K562 (cell line): ENCODE results near the gene ARIH1. TPM values are rescaled to one million over a fixed set of nuclear protein-coding genes. Genes with fewer than 3 reads are reported as not detected.

Source experiments
- ATAC-seq: fragments of 200-7000 bp; cut with Tn5 transposase; 3 replicates; pipeline ENCODE4 v1.9.1; 2020; ENCODE audit warnings: moderate library complexity
- BruUV-seq: library from RNA; stranded (reverse); fragments of 400-500 nt; replicated peaks from 2 replicates; lab custom pipeline; 2021; lab: Mats Ljungman, UMichigan
- CTCF ChIA-PET: fragments of 300-600 bp; formaldehyde crosslinking; extraction: SDS; loops from one replicate; lab custom pipeline; 2021; ENCODE audit warnings: low intra/inter-chr PET ratio; lab: Yijun Ruan, JAX
- POLR2A ChIA-PET: fragments of 300-600, 350-650 bp; sonication (Branson Sonifier 250); formaldehyde crosslinking; extraction: SDS; loops from one replicate; lab custom pipeline; 2021; ENCODE audit warnings: antibody characterized with exemption, inconsistent platforms; lab: Yijun Ruan, JAX
- DNase-seq, 4 experiments: peaks; one replicate each; pipeline versions ENCODE4 v3.0.0 to v3.0.0-alpha.2; 2011 to 2018; ENCODE audit warnings: low spot score in 3 of 4, mixed read lengths in 3 of 4; ENCODE audit errors: extremely low read depth in 1 of 4
- FAIRE-seq: peaks from 2 replicates; lab custom pipeline; 2011; peaks lifted over from hg19 to GRCh38; lab: Jason Lieb, UNC
- H2AFZ ChIP-seq: 2 replicates; pipeline ENCODE4 v1.6.0; 2011; ENCODE audit warnings: low read depth, low read length, control low read depth, inconsistent platforms
- H3K27ac ChIP-seq: fragments of 200-600 bp; 3 replicates; pipeline ENCODE4 v1.8.0; 2011; ENCODE audit warnings: low read depth, mild to moderate bottlenecking, control low read depth, inconsistent platforms, low read length, moderate library complexity, mixed read lengths; ENCODE audit errors: extremely low read depth
- H3K27me3 ChIP-seq, 2 experiments: fragments of 300-600 bp in 1 of 2; 2 replicates in 1 of 2; 3 replicates in 1 of 2; pipeline versions ENCODE4 v1.6.0 to v1.8.0; 2011; ENCODE audit warnings: inconsistent platforms in 2 of 2, low read length in 2 of 2, mild to moderate bottlenecking in 1 of 2, mixed read lengths in 1 of 2, moderate library complexity in 1 of 2; ENCODE audit not compliant: control insufficient read depth in 2 of 2, insufficient read depth in 2 of 2
- H3K36me3 ChIP-seq: fragments of 300-600 bp; 3 replicates; pipeline ENCODE4 v1.8.0; 2011; ENCODE audit warnings: mild to moderate bottlenecking, low read length, inconsistent platforms; ENCODE audit not compliant: control insufficient read depth, insufficient read depth
- H3K4me1 ChIP-seq, 2 experiments: fragments of 200-600 bp in 1 of 2; replicated peaks in 1 of 2; 2 replicates in 1 of 2; 3 replicates in 1 of 2; pipeline versions ENCODE4 v1.5.1 to v1.8.0; 2011; ENCODE audit warnings: inconsistent platforms in 2 of 2, low read length in 2 of 2, mild to moderate bottlenecking in 1 of 2, mixed read lengths in 1 of 2, moderate library complexity in 1 of 2; ENCODE audit not compliant: control insufficient read depth in 2 of 2, insufficient read depth in 2 of 2
- H3K4me2 ChIP-seq: 2 replicates; pipeline ENCODE4 v1.6.1; 2011; ENCODE audit warnings: low read length, control low read depth, inconsistent platforms, mixed read lengths; ENCODE audit not compliant: insufficient read depth
- H3K4me3 ChIP-seq: fragments of 200-600 bp; sonication (generic), shearing (Covaris generic); 2 replicates; pipeline ENCODE4 v1.5.1; 2016; ENCODE audit warnings: control low read depth, inconsistent platforms
- H3K79me2 ChIP-seq: fragments of 200-600 bp; 3 replicates; pipeline ENCODE4 v1.8.0; 2011; ENCODE audit warnings: low read length, inconsistent platforms; ENCODE audit not compliant: control insufficient read depth, insufficient read depth
- H3K9ac ChIP-seq, 2 experiments: 2 replicates each; pipeline versions ENCODE4 v1.6.0 to v1.6.1; 2011; ENCODE audit warnings: low read depth in 2 of 2, low read length in 2 of 2, control low read depth in 1 of 2, inconsistent platforms in 1 of 2, mild to moderate bottlenecking in 1 of 2, mixed read lengths in 1 of 2; ENCODE audit not compliant: insufficient read depth in 1 of 2
- H3K9me1 ChIP-seq: one replicate; pipeline ENCODE4 v1.6.0; 2011; ENCODE audit warnings: inconsistent platforms, mild to moderate bottlenecking, low read length, moderate library complexity; ENCODE audit not compliant: control insufficient read depth, insufficient read depth
- H3K9me3 ChIP-seq: replicated peaks from 2 replicates; pipeline ENCODE4 v1.5.1; 2011; ENCODE audit warnings: low read depth, low read length, inconsistent platforms; ENCODE audit not compliant: control insufficient read depth, insufficient read depth
- H4K20me1 ChIP-seq: replicated peaks from 2 replicates; pipeline ENCODE4 v1.6.1; 2011; ENCODE audit warnings: low read length, inconsistent platforms, mixed read lengths; ENCODE audit not compliant: control insufficient read depth, insufficient read depth
- E2F3 ChIP-seq: fragments of 250-450 bp; sonication (Bioruptor Pico); IDR thresholded peaks from 2 replicates; pipeline ENCODE4 v1.4.0; 2020; ENCODE audit warnings: mild to moderate bottlenecking
- EWSR1 ChIP-seq: fragments of 450-650 bp; IDR thresholded peaks from 2 replicates; pipeline ENCODE4 v1.6.1; 2018; ENCODE audit warnings: borderline replicate concordance, mild to moderate bottlenecking, low read depth, moderate library complexity; ENCODE audit not compliant: partially characterized antibody
- NFE2 ChIP-seq: IDR thresholded peaks from 2 replicates; pipeline ENCODE4 v1.6.1; 2014; ENCODE audit warnings: antibody characterized with exemption, low read depth
- PTRF ChIP-seq: fragments of 450-650 bp; IDR thresholded peaks from 2 replicates; pipeline ENCODE4 v1.6.1; 2016; ENCODE audit warnings: mild to moderate bottlenecking, missing genetic modification characterization, missing compliant biosample characterization
- RAD21 ChIP-seq, 2 experiments: fragments of 250-450 bp in 1 of 2; fragments of 450-650 bp in 1 of 2; sonication (Bioruptor Pico) in 1 of 2; formaldehyde crosslinking in 1 of 2; IDR thresholded peaks in 1 of 2; conservative IDR thresholded peaks in 1 of 2; 2 replicates each; pipeline versions ENCODE4 v1.4.0 to v1.8.0; 2020 to 2022; ENCODE audit warnings: mild to moderate bottlenecking in 2 of 2, moderate library complexity in 1 of 2
- RFX5 ChIP-seq: IDR thresholded peaks from 2 replicates; pipeline ENCODE4 v1.6.1; 2011; ENCODE audit warnings: low read depth, mild to moderate bottlenecking, improper control_type of control experiment, low read length
- SMAD4 ChIP-seq: fragments of 250-450 bp; sonication (Bioruptor Pico); conservative IDR thresholded peaks from 2 replicates; pipeline ENCODE4 v1.8.0; 2021; ENCODE audit warnings: inconsistent platforms, mild to moderate bottlenecking, moderate library complexity
- SMC3 ChIP-seq: conservative IDR thresholded peaks from 2 replicates; pipeline ENCODE4 v1.6.1; 2011; ENCODE audit warnings: low read depth, low read length, improper control_type of control experiment; ENCODE audit not compliant: insufficient read depth
- TOE1 ChIP-seq, 2 experiments: fragments of 450-650 bp in 1 of 2; sonication (generic) in 1 of 2; formaldehyde crosslinking in 1 of 2; IDR thresholded peaks; 2 replicates each; pipeline versions ENCODE4 v1.7.1 to v1.8.0; 2016 to 2022; ENCODE audit warnings: borderline replicate concordance in 2 of 2, mild to moderate bottlenecking in 2 of 2, antibody characterized with exemption in 1 of 2, inconsistent platforms in 1 of 2, low read depth in 1 of 2, missing genetic modification reagents in 1 of 2, moderate library complexity in 1 of 2
- WGBS: fragments of 100-300 bp; shearing (Covaris generic); methylation state at CpG from one replicate; pipeline ENCODE4 v1.1.6; 2016; ENCODE audit warnings: low coverage, mixed read lengths; ENCODE audit not compliant: insufficient coverage; ENCODE audit errors: missing lambda C conversion rate; 5-methylcytosine and 5-hydroxymethylcytosine counted together
- in situ Hi-C: fragments of 300-500 bp; cut with MboI; formaldehyde crosslinking; loops from 4 replicates; pipeline ENCODE4 v1.15.0; 2018; ENCODE audit warnings: inconsistent platforms, mixed read lengths
- intact Hi-C: fragments of 100-400 bp; cut with micrococcal nuclease; formaldehyde crosslinking; loops from 2 replicates; pipeline ENCODE4 v1.14.2; 2022
- polyA plus RNA-seq, 8 experiments: library from polyadenylated mRNA; depleted of rRNA in 4 of 8; stranded (reverse) in 5 of 8; unstranded in 3 of 8; fragments of >200 nt; fragmentation: Nextera tagmentation in 2 of 8; fragmentation: Illumina TruSeq in 1 of 8; extraction: Ambion mirVana in 2 of 8; extraction: Trizol in 1 of 8; gene quantifications; 2 replicates each; pipeline versions ENCODE4 v1.2.1 to v1.2.3, GENCODE V29; 2011 to 2014; ENCODE audit warnings: inconsistent platforms in 1 of 8, missing spikeins in 1 of 8
- total RNA-seq, 7 experiments: library from RNA; depleted of rRNA in 6 of 7; stranded (reverse); fragments of >200 nt in 6 of 7; fragmentation: Illumina TruSeq in 2 of 7; extraction: Trizol in 2 of 7; gene quantifications; 2 replicates each; pipeline versions ENCODE4 v1.2.1 to v1.2.3, GENCODE V29; 2011 to 2021; ENCODE audit warnings: low replicate concordance in 1 of 7
- TF ChIP-seq, protein P1 (sequence below), 3 experiments: IDR thresholded peaks in 2 of 3; conservative IDR thresholded peaks in 1 of 3; 2 replicates each; pipeline ENCODE4 v1.5.1; 2011 to 2012; ENCODE audit warnings: low read length in 3 of 3, mild to moderate bottlenecking in 3 of 3, control low read depth in 2 of 3, improper control_type of control experiment in 1 of 3, inconsistent platforms in 1 of 3, low read depth in 1 of 3, mixed read lengths in 1 of 3, moderate library complexity in 1 of 3; ENCODE audit not compliant: insufficient read depth in 2 of 3
- TF ChIP-seq, protein P2 (sequence below): fragments of 250-450 bp; sonication (Bioruptor Pico); IDR thresholded peaks from 2 replicates; pipeline ENCODE4 v1.4.0; 2020

Gene ARIH1
- total and polyA plus RNA-seq, 9 of the 15 experiments (the other 6 are each of a cell fraction or from before 2014, with no cell fraction given), result 17.7 to 125 (median 31.4) TPM

DNA sequence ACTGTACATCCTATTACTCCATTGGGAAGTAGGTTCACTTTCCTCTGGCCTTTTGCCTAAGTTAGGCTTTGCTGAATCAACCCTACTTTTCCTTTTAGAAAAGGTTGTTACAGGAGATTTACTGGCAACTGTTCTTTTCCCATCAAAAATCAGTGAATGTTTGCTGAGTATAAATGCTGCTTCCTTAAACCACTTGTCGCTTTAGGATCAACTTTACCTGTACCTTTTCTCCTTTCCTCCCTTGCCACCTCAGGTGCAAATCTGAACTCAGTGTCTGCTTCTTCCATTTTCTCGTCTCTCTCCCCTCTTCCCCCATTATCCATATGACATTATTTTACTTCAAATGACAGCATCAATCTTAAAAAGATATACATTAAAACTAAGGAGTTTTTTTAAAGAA is 110.9 kb downstream of the ARIH1 start (continued):
- TF ChIP-seq TOE1 (IDR thresholded peaks at IDR 0.05; ENCODE audit: borderline replicate concordance), result no peak
- TF ChIP-seq TOE1 (CRISPR knock-in tag; IDR thresholded peaks at IDR 0.05; ENCODE audit: borderline replicate concordance, low read depth), result no peak
- TF ChIP-seq PTRF, result no peak
- TF ChIP-seq RFX5, result no peak
- no peak for TF ChIP-seq EWSR1
- no peak for TF ChIP-seq SMC3

DNA sequence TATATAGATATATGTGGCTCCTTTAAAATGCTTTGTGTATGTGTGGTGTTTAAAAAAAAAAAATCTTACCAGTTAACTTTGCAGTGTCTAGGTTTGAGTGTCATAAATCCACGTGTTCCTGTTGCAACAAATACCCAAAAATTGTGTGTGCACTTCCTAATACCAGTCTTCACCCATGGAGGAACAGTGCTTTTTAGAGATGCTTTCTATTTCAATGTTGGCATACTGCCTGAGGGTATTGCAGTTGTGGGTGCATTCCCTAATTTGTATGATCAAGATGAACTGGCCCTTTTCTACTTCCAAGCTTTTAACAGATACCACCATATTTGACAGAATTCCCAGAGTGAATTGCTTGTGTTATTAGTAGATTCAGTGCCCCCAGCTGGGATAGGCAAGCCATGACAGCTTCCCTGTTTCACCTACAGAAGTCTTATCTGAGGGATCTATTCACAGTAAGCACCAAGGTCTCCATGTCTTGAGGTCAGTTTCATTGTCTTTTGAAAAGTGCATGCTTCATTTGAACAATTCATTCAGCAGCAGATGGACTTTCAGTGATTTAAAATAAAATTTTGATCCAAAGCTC is 111.4 kb downstream of the ARIH1 start:
- intact Hi-C loops, result loop anchor here (10.0 kb wide), 1 partner anchor 271 kb away; no protein-coding TSS in a partner anchor
- no TSS peak for BruUV-seq
- in situ Hi-C loops, result loop anchor here (10.0 kb wide), 1 partner anchor 241 kb away; no protein-coding TSS in a partner anchor
- DNase-seq, result no peak
- Histone ChIP-seq H3K4me2 (no peak overlapping the region), H3K9me1 (no peaks in the 10 kb centered on the region), H3K27ac (no peak overlapping the region), H2AFZ (no peak overlapping the region), H3K9ac (no peak overlapping the region), H4K20me1 (no peaks in the 10 kb centered on the region), H3K4me1 (no peaks in the 10 kb centered on the region), H3K36me3 (peaks cover 52% of the 10 kb centered on the region), H3K4me3 (no peak overlapping the region), H3K27me3 (no peaks in the 10 kb centered on the region), H3K79me2 (no peaks in the 10 kb centered on the region), H3K9me3 (no peaks in the 10 kb centered on the region)
- peak; percentile 52; the same call in 1 of the 3 replicates for ATAC-seq
- FAIRE-seq, result no peak
- POLR2A ChIA-PET, result interaction anchor here (0.6 to 1.0 kb wide), 2 partner anchors 9 to 19 kb away, joined by 3 read pairs; no protein-coding TSS in a partner anchor
- WGBS, result 71% methylated on average over 1 of the region's 1 CpG
- CTCF ChIA-PET, result no interaction called here
- TF ChIP-seq, protein P1, sequence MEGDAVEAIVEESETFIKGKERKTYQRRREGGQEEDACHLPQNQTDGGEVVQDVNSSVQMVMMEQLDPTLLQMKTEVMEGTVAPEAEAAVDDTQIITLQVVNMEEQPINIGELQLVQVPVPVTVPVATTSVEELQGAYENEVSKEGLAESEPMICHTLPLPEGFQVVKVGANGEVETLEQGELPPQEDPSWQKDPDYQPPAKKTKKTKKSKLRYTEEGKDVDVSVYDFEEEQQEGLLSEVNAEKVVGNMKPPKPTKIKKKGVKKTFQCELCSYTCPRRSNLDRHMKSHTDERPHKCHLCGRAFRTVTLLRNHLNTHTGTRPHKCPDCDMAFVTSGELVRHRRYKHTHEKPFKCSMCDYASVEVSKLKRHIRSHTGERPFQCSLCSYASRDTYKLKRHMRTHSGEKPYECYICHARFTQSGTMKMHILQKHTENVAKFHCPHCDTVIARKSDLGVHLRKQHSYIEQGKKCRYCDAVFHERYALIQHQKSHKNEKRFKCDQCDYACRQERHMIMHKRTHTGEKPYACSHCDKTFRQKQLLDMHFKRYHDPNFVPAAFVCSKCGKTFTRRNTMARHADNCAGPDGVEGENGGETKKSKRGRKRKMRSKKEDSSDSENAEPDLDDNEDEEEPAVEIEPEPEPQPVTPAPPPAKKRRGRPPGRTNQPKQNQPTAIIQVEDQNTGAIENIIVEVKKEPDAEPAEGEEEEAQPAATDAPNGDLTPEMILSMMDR (IDR thresholded peaks at IDR 0.05 in 2 of 3, conservative IDR thresholded peaks at IDR 0.05 in 1 of 3; ENCODE audit: insufficient read depth in 2 of 3, low read depth in 1 of 3, low read length in 3 of 3), result peak; percentile 4 to 33 (median 27); a peak in 2 of 6 replicates
- TF ChIP-seq, protein P2, sequence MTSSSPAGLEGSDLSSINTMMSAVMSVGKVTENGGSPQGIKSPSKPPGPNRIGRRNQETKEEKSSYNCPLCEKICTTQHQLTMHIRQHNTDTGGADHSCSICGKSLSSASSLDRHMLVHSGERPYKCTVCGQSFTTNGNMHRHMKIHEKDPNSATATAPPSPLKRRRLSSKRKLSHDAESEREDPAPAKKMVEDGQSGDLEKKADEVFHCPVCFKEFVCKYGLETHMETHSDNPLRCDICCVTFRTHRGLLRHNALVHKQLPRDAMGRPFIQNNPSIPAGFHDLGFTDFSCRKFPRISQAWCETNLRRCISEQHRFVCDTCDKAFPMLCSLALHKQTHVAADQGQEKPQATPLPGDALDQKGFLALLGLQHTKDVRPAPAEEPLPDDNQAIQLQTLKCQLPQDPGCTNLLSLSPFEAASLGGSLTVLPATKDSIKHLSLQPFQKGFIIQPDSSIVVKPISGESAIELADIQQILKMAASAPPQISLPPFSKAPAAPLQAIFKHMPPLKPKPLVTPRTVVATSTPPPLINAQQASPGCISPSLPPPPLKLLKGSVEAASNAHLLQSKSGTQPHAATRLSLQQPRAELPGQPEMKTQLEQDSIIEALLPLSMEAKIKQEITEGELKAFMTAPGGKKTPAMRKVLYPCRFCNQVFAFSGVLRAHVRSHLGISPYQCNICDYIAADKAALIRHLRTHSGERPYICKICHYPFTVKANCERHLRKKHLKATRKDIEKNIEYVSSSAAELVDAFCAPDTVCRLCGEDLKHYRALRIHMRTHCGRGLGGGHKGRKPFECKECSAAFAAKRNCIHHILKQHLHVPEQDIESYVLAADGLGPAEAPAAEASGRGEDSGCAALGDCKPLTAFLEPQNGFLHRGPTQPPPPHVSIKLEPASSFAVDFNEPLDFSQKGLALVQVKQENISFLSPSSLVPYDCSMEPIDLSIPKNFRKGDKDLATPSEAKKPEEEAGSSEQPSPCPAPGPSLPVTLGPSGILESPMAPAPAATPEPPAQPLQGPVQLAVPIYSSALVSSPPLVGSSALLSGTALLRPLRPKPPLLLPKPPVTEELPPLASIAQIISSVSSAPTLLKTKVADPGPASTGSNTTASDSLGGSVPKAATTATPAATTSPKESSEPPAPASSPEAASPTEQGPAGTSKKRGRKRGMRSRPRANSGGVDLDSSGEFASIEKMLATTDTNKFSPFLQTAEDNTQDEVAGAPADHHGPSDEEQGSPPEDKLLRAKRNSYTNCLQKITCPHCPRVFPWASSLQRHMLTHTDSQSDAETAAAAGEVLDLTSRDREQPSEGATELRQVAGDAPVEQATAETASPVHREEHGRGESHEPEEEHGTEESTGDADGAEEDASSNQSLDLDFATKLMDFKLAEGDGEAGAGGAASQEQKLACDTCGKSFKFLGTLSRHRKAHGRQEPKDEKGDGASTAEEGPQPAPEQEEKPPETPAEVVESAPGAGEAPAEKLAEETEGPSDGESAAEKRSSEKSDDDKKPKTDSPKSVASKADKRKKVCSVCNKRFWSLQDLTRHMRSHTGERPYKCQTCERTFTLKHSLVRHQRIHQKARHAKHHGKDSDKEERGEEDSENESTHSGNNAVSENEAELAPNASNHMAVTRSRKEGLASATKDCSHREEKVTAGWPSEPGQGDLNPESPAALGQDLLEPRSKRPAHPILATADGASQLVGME (CRISPR knock-in tag), result no peak
- TF ChIP-seq SMAD4 (CRISPR knock-in tag), result no peak
- peak; percentile 28 to 32 for TF ChIP-seq RAD21 (CRISPR knock-in tag; conservative IDR thresholded peaks at IDR 0.05 in 1 of 2, IDR thresholded peaks at IDR 0.05 in 1 of 2)
- no peak for TF ChIP-seq NFE2
- no peak for TF ChIP-seq E2F3 (CRISPR knock-in tag)
